Parathyroid adenoma (tissue), 2 donors: ENCODE results near the gene DISC1.

Experiments
- H2AFZ ChIP-seq: fragments of 300-600 bp; sonication (generic); one replicate; pipeline ENCODE4 v1.7.0; 2017; ENCODE audit warnings: antibody characterized with exemption, mild to moderate bottlenecking
- H3K27ac ChIP-seq: fragments of 300-600 bp; sonication (generic); one replicate; pipeline ENCODE4 v1.7.0; 2017
- H3K27me3 ChIP-seq: fragments of 300-600 bp; sonication (generic); one replicate; pipeline ENCODE4 v1.7.0; 2017; ENCODE audit warnings: low read length; ENCODE audit not compliant: control insufficient read depth, insufficient read depth
- H3K36me3 ChIP-seq: fragments of 300-600 bp; sonication (generic); one replicate; pipeline ENCODE4 v1.7.0; 2017; ENCODE audit warnings: low read length; ENCODE audit not compliant: control insufficient read depth, insufficient read depth
- H3K4me1 ChIP-seq: fragments of 300-600 bp; sonication (generic); one replicate; pipeline ENCODE4 v1.7.0; 2017; ENCODE audit warnings: control low read depth
- H3K4me2 ChIP-seq: fragments of 300-600 bp; sonication (generic); one replicate; pipeline ENCODE4 v1.7.0; 2017; ENCODE audit warnings: low read length
- H3K4me3 ChIP-seq: fragments of 300-600 bp; sonication (generic); one replicate; pipeline ENCODE4 v1.7.0; 2017; ENCODE audit warnings: low read depth, low read length
- H3K79me2 ChIP-seq: fragments of 300-600 bp; sonication (generic); one replicate; pipeline ENCODE4 v1.7.0; 2017; ENCODE audit warnings: control low read depth
- H3K9ac ChIP-seq: fragments of 300-600 bp; sonication (generic); one replicate; pipeline ENCODE4 v1.7.0; 2017; ENCODE audit warnings: mild to moderate bottlenecking
- H3K9me3 ChIP-seq: fragments of 300-600 bp; sonication (generic); one replicate; pipeline ENCODE4 v1.7.0; 2017; ENCODE audit warnings: low read length; ENCODE audit not compliant: control insufficient read depth
- CTCF ChIP-seq: fragments of 300-600 bp; sonication (generic); IDR thresholded peaks from one replicate; pipeline ENCODE4 v1.7.0; 2017; ENCODE audit warnings: antibody characterized with exemption, mild to moderate bottlenecking
- donor health status: primary hyperparathyroidism.

The DISC1 gene

DNA sequence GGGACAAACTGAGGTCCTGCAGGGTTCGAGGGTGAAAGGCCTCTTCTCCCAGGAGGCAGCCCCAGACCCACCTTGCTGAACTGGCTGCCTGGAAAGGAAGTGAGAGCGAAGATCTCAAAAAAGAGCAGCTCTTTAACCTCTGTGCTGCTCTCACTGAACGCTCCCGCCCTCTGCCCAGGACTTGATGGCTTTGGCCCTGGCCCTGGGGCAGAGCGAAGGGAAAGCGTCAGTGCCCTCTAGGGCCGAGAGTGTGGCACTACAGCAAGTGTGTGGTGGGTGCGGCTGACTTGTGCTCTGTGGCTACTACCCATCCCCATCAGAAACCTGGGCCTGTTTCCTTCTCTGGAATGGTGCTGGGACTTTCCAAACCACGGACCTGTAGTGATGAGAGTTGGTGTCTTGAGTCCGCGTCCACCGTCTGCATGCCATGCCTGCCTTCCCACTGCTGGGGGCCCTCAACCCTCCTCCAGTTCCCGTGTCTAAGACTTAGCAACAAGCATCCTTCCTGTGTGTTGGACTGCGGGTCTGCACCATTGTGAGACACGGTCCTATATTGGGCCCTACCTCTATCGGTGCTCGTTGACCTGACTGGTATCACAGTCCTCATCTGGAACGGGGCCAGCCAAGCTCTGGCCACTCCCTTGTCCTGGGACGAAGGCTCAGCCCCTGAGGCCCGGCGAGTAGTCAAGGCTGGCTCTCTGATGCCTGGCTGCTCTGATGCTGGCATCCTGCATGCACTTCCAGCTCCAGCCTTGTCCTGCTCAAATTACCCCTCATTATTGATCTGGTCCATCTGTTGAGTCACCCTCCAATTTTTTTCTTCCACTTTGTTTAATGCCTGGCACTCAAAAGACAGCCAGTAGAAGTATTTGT, 180.3 kb downstream of the DISC1 start:
- peak; percentile 47 for TF ChIP-seq CTCF
- H3K27me3 ChIP-seq = no peaks in the 10 kb centered on the region
- no peak overlapping the region for H3K4me3 ChIP-seq
- peaks cover 3% of the 10 kb centered on the region for H3K4me1 ChIP-seq
- no peaks in the 10 kb centered on the region for H3K36me3 ChIP-seq
- no peak overlapping the region for H3K9ac ChIP-seq
- H3K27ac ChIP-seq = no peak overlapping the region
- no peak overlapping the region for H3K4me2 ChIP-seq
- no peak overlapping the region for H2AFZ ChIP-seq
- H3K79me2 ChIP-seq = no peaks in the 10 kb centered on the region
- no peaks in the 10 kb centered on the region for H3K9me3 ChIP-seq

DNA sequence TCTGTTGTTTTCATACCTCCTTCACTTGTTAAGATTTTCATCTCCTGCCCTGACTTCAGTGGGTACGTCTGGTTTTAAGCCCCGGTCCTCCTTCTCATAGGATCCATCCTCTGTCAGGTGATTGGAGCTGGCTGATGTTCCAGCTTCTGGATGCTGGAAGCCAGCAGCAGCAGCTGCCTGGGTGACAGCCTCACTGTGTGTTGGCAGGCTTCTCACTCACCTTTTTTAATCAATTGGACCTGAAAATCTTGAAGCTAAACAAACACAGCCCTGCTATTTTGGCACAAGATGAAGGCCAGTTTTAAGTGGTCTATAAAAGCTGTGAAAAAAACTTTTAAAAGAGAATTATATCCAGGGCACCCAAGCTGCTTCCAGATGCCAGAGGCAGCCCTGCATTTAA, 181.0 kb downstream of the DISC1 start:
- H3K9me3 ChIP-seq = no peaks in the 10 kb centered on the region
- H3K4me2 ChIP-seq = no peak overlapping the region
- no peak overlapping the region for H3K9ac ChIP-seq
- H3K27ac ChIP-seq = no peak overlapping the region
- H3K36me3 ChIP-seq = no peaks in the 10 kb centered on the region
- no peaks in the 10 kb centered on the region for H3K79me2 ChIP-seq
- TF ChIP-seq CTCF = no peak
- H3K4me3 ChIP-seq = no peak overlapping the region
- H3K27me3 ChIP-seq = no peaks in the 10 kb centered on the region
- peaks cover 3% of the 10 kb centered on the region for H3K4me1 ChIP-seq
- H2AFZ ChIP-seq = no peak overlapping the region

GRCh38 chr1:231808116-231808515, 181.5 kb downstream of the DISC1 start:
- Histone ChIP-seq H3K4me2 (no peak overlapping the region), H3K9me3 (no peaks in the 10 kb centered on the region)
- no peak for TF ChIP-seq CTCF

DNA sequence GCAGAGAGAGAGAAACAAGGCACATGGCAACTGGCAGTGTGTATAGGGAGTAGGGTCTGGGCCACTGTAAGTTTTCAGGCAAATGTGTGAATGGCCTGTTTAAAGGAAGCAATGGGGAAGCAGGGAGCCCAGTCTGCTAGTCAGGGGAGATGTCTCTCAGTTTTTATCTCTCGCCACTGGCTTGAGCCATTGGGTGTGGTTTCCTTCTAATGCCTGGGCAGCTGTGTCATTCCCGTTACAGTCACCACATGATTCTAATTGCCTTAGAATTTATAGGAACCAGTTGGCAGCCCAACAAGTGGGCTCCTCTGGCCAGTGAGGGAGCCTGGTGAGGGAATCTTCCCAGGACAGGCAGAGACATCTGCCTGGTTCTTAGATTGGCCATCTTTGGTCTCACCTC, 182.4 kb downstream of the DISC1 start:
- H3K27ac ChIP-seq = no peak overlapping the region
- no peak overlapping the region for H3K4me2 ChIP-seq
- no peaks in the 10 kb centered on the region for H3K27me3 ChIP-seq
- no peak for TF ChIP-seq CTCF
- H3K4me1 ChIP-seq = peaks cover 3% of the 10 kb centered on the region
- H3K9ac ChIP-seq = no peak overlapping the region
- H3K36me3 ChIP-seq = no peaks in the 10 kb centered on the region
- no peak overlapping the region for H2AFZ ChIP-seq
- no peaks in the 10 kb centered on the region for H3K79me2 ChIP-seq
- no peak overlapping the region for H3K4me3 ChIP-seq
- H3K9me3 ChIP-seq = no peaks in the 10 kb centered on the region

More at GRCh38 chr1:231808116-231808515, 181.5 kb downstream of the DISC1 start:
- no peak overlapping the region for H3K4me3 ChIP-seq
- H3K27ac ChIP-seq = no peak overlapping the region
- no peaks in the 10 kb centered on the region for H3K79me2 ChIP-seq
- no peaks in the 10 kb centered on the region for H3K36me3 ChIP-seq
- H2AFZ ChIP-seq = no peak overlapping the region
- H3K27me3 ChIP-seq = no peaks in the 10 kb centered on the region
- peaks cover 3% of the 10 kb centered on the region for H3K4me1 ChIP-seq
- H3K9ac ChIP-seq = no peak overlapping the region

GRCh38 chr1:231810415-231810814, 183.8 kb downstream of the DISC1 start:
- Histone ChIP-seq H3K36me3 (no peaks in the 10 kb centered on the region), H3K27me3 (no peaks in the 10 kb centered on the region), H3K27ac (no peak overlapping the region), H3K4me2 (no peak overlapping the region), H3K4me3 (no peak overlapping the region), H3K9ac (no peak overlapping the region), H3K9me3 (no peaks in the 10 kb centered on the region), H3K79me2 (no peaks in the 10 kb centered on the region), H3K4me1 (peaks cover 3% of the 10 kb centered on the region), H2AFZ (no peak overlapping the region)
- no peak for TF ChIP-seq CTCF
